Thoracic aorta (tissue), 2 donors: ENCODE results near the gene DGLUCY. TPM values are rescaled to one million over a fixed set of nuclear protein-coding genes. Genes with fewer than 3 reads are reported as not detected.
A peak's percentile ranks its signal among the peaks of the same experiment; 100 is the strongest.

ENCODE experiments used
- ATAC-seq: fragments of 150-250 bp; one replicate; pipeline ENCODE4 v1.8.0; 2017; ENCODE audit warnings: low read depth; ENCODE audit not compliant: insufficient number of reproducible peaks, low FRiP score
- DNase-seq: peaks from one replicate; pipeline ENCODE4 v3.0.0-alpha.2; 2020; ENCODE audit warnings: low spot score
- H3K27ac ChIP-seq, 2 donors: fragments of 200-600 bp; sonication (generic); 1 replicate in 1 of 2; 2 replicates in 1 of 2; pipeline ENCODE4 v1.5.1; 2016; ENCODE audit warnings: mild to moderate bottlenecking in 2 of 2, moderate library complexity in 2 of 2
- H3K27me3 ChIP-seq: fragments of 200-600 bp; sonication (generic); replicated peaks from 2 replicates; pipeline ENCODE4 v1.6.0; 2016; ENCODE audit warnings: mild to moderate bottlenecking; ENCODE audit not compliant: insufficient read depth
- H3K36me3 ChIP-seq: fragments of 200-600 bp; sonication (generic); one replicate; pipeline ENCODE4 v1.5.1; 2016
- H3K4me1 ChIP-seq, 2 donors: fragments of 200-600 bp; sonication (generic); 1 replicate in 1 of 2; 2 replicates in 1 of 2; pipeline versions ENCODE4 v1.5.1 to v1.6.0; 2016; ENCODE audit warnings: low read depth in 2 of 2, mild to moderate bottlenecking in 1 of 2; ENCODE audit not compliant: control insufficient read depth in 1 of 2
- H3K4me3 ChIP-seq: fragments of 200-600 bp; sonication (generic); 2 replicates; pipeline ENCODE4 v1.5.1; 2016; ENCODE audit warnings: mild to moderate bottlenecking
- H3K9me3 ChIP-seq: fragments of 200-600 bp; sonication (generic); 2 replicates; pipeline ENCODE4 v1.5.1; 2016
- CTCF ChIP-seq: fragments of 200-600 bp; sonication (generic); IDR thresholded peaks from one replicate; pipeline ENCODE4 v1.5.1; 2019; ENCODE audit warnings: antibody characterized with exemption
- total RNA-seq, 2 donors: library from RNA; depleted of rRNA; stranded (reverse); fragments of >200 nt; gene quantifications; one replicate each; pipeline versions ENCODE4 v1.1.0 to v1.2.3, GENCODE V29; 2016

The DGLUCY gene
- total RNA-seq, 2 donors from 2014 or later, result 24.4 to 36.7 TPM

- TF ChIP-seq CTCF, result no peak
- H3K9me3 ChIP-seq, result no peaks in the 10 kb centered on the region
- no peak for DNase-seq
- H3K4me1 ChIP-seq, result peaks cover 9 to 20% of the 10 kb centered on the region in 2 donors
- H3K36me3 ChIP-seq, result peaks cover 5% of the 10 kb centered on the region
- no peak for ATAC-seq
- no peak overlapping the region for H3K4me3 ChIP-seq
- no peaks in the 10 kb centered on the region for H3K27me3 ChIP-seq
- no peak overlapping the region for H3K27ac ChIP-seq
Measured at GRCh38 chr14:91167380-91167770, 53.5 kb downstream of the DGLUCY start.

GRCh38 chr14:91169951-91170350 is 56.1 kb downstream of the DGLUCY start:
- H3K36me3 ChIP-seq, result peaks cover 4% of the 10 kb centered on the region
- no peak for TF ChIP-seq CTCF
- no peaks in the 10 kb centered on the region for H3K27me3 ChIP-seq
- peak overlapping the region in 1 of 2 donors; percentile 14 for H3K27ac ChIP-seq
- DNase-seq (no peak), ATAC-seq (no peak)
- H3K4me1 ChIP-seq, result peaks cover 9 to 20% of the 10 kb centered on the region in 2 donors
- no peaks in the 10 kb centered on the region for H3K9me3 ChIP-seq
- no peak overlapping the region for H3K4me3 ChIP-seq

GRCh38 chr14:91170504-91171121 is 56.7 kb downstream of the DGLUCY start:
- H3K4me1 ChIP-seq, result peaks cover 9 to 20% of the 10 kb centered on the region in 2 donors
- H3K4me3 ChIP-seq, result no peak overlapping the region
- no peak for ATAC-seq
- H3K27me3 ChIP-seq, result no peaks in the 10 kb centered on the region
- peaks cover 4% of the 10 kb centered on the region for H3K36me3 ChIP-seq
- no peaks in the 10 kb centered on the region for H3K9me3 ChIP-seq
- no peak for DNase-seq
- peak overlapping the region; percentile 14 to 20 for H3K27ac ChIP-seq
- TF ChIP-seq CTCF, result no peak

GRCh38 chr14:91171291-91171690 is 57.4 kb downstream of the DGLUCY start:
- no peak for DNase-seq
- no peak for ATAC-seq
- Histone ChIP-seq H3K27me3 (no peaks in the 10 kb centered on the region), H3K27ac (no peak overlapping the region), H3K9me3 (no peaks in the 10 kb centered on the region), H3K4me3 (no peak overlapping the region), H3K36me3 (peaks cover 4% of the 10 kb centered on the region), H3K4me1 (peaks cover 9 to 20% of the 10 kb centered on the region in 2 donors)
- no peak for TF ChIP-seq CTCF

- Histone ChIP-seq H3K9me3 (no peaks in the 10 kb centered on the region), H3K27me3 (no peaks in the 10 kb centered on the region), H3K36me3 (no peaks in the 10 kb centered on the region), H3K4me3 (no peak overlapping the region), H3K4me1 (peaks cover 9 to 20% of the 10 kb centered on the region in 2 donors), H3K27ac (no peak overlapping the region)
- DNase-seq (peak; percentile 62), ATAC-seq (no peak)
- TF ChIP-seq CTCF, result peak; percentile 93
Measured at GRCh38 chr14:91173221-91173670, 59.4 kb downstream of the DGLUCY start.
